Measurements from ENCODE around the gene CCDC141.

Gene CCDC141

DNA sequence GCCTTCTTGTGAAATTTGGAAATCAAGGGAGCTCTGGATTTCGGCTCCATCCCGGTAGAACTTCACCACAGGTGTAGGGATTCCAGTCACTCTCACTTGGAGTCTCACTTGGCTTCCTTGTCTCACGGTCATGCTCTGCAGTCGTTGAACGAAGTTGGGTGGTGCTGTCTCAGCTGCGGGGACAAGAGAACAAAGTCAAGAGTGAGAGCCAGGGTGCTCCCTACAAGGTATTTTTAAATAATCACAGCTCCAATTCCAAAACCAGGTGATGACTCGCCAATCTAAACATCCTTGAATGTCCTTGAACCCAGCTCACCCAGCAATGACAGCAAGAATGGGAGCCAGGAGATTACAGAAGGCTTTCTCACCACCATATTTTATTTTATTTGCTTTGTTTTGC is 249.4 kb downstream of the CCDC141 start:
- no peak for DNase-seq (ENCODE audit: low spot score)
- TF ChIP-seq, protein P1, sequence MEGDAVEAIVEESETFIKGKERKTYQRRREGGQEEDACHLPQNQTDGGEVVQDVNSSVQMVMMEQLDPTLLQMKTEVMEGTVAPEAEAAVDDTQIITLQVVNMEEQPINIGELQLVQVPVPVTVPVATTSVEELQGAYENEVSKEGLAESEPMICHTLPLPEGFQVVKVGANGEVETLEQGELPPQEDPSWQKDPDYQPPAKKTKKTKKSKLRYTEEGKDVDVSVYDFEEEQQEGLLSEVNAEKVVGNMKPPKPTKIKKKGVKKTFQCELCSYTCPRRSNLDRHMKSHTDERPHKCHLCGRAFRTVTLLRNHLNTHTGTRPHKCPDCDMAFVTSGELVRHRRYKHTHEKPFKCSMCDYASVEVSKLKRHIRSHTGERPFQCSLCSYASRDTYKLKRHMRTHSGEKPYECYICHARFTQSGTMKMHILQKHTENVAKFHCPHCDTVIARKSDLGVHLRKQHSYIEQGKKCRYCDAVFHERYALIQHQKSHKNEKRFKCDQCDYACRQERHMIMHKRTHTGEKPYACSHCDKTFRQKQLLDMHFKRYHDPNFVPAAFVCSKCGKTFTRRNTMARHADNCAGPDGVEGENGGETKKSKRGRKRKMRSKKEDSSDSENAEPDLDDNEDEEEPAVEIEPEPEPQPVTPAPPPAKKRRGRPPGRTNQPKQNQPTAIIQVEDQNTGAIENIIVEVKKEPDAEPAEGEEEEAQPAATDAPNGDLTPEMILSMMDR (IDR thresholded peaks at IDR 0.05; ENCODE audit: extremely low read depth, insufficient read depth, missing control alignments), result no peak
- in situ Hi-C loops (cut with MboI; ENCODE audit: low pct_unique_long_range_greater_than_20kb, low sequenced_read_pairs, unreplicated experiment), result no loop called here

DNA sequence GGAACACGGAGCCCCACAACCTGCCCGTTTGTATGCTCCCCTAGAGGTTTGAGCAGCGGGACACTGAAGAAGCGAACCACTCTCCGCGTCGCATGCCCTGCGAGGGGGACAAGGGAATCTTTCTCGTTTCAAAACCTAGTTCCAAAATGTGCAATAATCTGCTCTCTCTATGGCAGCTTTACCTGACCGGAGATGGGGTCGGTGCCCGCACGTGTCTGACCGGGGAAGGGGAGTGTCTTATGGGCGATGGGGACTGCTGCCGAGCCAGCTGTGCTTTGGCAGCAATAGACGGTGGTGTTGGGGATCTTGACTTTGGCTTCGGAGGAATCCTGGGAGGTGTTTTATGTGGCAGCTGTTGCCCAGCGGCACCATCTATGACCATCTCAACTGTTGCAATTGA is 250.6 kb downstream of the CCDC141 start:
- TF ChIP-seq, protein P1 (IDR thresholded peaks at IDR 0.05; ENCODE audit: extremely low read depth, insufficient read depth, missing control alignments), result no peak
- in situ Hi-C loops (cut with MboI; ENCODE audit: low pct_unique_long_range_greater_than_20kb, low sequenced_read_pairs, unreplicated experiment), result loop anchor here (25.0 kb wide), 1 partner anchor 338 kb away; no protein-coding TSS in a partner anchor
- DNase-seq (ENCODE audit: low spot score), result no peak

DNA sequence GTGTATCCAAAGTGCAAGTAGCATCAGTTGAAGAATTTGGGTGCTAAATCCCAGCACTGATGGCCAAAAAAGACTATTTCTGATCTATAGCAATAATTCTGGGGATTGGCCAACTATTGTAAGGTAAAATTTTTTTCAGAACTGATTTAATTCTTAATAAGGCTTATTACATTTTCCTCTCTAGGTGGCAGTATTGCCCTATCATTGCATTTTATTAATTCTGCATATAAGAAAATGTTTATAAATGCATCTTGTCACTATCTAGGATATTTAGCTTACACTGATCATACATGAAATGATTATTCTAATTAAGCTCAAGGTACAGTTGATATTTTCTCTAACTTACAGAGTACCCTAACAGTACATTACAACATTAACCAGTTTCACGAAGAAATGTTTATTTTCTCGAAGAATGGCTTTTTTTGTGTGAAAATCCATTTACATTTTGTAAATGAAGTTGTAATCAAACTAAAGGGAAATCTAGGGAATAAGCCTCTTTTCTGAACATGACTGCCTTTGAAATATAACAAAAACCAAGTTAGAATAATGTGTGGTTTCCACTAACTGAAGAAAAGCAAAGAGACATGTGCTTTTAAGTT is 253.8 kb downstream of the CCDC141 start:
- in situ Hi-C loops (cut with MboI; ENCODE audit: low pct_unique_long_range_greater_than_20kb, low sequenced_read_pairs, unreplicated experiment), result loop anchor here (25.0 kb wide), 1 partner anchor 341 kb away; no protein-coding TSS in a partner anchor

DNA sequence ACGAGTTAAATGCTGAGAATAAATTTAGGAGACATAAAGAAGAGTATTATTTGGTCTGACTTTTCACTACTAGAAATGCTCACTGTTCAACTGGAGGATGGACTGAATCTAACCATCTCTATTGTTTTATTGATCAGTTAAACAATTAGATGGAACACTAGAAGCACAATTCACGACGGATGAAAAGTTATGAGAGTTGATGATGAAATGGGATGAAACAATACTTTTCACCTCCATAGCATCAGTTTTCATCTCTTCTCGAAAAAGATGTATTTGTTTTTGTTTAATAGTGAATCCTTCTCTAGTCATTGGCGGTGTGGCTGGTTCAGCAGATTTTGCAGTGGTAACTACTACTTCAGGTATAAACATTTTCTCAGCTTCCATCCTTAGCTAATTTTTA is 262.0 kb downstream of the CCDC141 start:
- DNase-seq (ENCODE audit: low spot score), result no peak
- TF ChIP-seq, protein P1 (IDR thresholded peaks at IDR 0.05; ENCODE audit: extremely low read depth, insufficient read depth, missing control alignments), result no peak
- in situ Hi-C loops (cut with MboI; ENCODE audit: low pct_unique_long_range_greater_than_20kb, low sequenced_read_pairs, unreplicated experiment), result loop anchor here (25.0 kb wide), 1 partner anchor 349 kb away; no protein-coding TSS in a partner anchor

More for the DNA sequence above, 253.8 kb downstream of the CCDC141 start:
- TF ChIP-seq, protein P1 (IDR thresholded peaks at IDR 0.05; ENCODE audit: extremely low read depth, insufficient read depth, missing control alignments), result peak; percentile 48
- DNase-seq (ENCODE audit: low spot score), result peak; percentile 48

DNA sequence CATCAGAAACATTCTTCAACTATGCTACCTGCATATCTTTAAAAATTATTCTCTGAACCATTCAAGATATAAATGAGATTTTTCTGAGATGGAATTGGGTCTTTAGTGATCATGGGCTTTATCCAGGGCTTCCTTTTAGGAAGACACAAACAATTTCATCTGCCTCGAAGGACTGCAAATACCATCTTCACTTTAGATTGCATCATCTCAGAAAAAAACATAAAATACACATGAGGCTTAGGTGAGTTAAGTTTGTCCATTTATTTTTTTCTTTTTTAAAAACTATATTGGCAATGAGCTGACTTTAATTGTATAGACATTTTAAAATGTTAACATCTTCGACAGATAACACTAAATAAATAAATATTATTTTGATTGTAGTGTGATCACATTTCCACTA is 262.8 kb downstream of the CCDC141 start:
- in situ Hi-C loops (cut with MboI; ENCODE audit: low pct_unique_long_range_greater_than_20kb, low sequenced_read_pairs, unreplicated experiment), result loop anchor here (25.0 kb wide), 1 partner anchor 350 kb away; no protein-coding TSS in a partner anchor
- no peak for DNase-seq (ENCODE audit: low spot score)
- TF ChIP-seq, protein P1 (IDR thresholded peaks at IDR 0.05; ENCODE audit: extremely low read depth, insufficient read depth, missing control alignments), result no peak

DNA sequence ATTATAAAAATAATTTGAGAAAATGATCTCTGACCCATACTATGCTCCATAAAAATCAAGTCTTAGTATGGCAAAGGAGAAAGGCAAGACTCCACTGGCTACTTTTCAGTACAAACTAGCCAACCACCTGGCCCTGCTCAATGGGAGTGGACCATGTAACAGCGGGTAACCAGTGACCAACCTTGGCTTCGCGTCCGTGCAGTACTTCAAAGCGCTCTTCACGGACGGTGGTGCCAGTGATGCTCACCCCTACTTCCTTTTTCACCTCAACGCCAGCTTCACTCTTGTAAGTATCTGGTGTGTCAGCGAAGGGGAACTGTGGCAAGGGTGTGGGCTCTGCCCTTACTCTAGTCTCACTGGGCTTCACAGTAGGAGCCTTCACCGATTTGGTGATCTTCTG is 266.0 kb downstream of the CCDC141 start:
- in situ Hi-C loops (cut with MboI; ENCODE audit: low pct_unique_long_range_greater_than_20kb, low sequenced_read_pairs, unreplicated experiment), result loop anchor here (25.0 kb wide), 1 partner anchor 353 kb away; no protein-coding TSS in a partner anchor
- no peak for DNase-seq (ENCODE audit: low spot score)
- TF ChIP-seq, protein P1 (IDR thresholded peaks at IDR 0.05; ENCODE audit: extremely low read depth, insufficient read depth, missing control alignments), result no peak

All from GM13977 (cell line).